Panc1 (cell line): ENCODE measurements around the gene SUV39H1. TPM values are rescaled to one million over a fixed set of nuclear protein-coding genes. Genes with fewer than 3 reads are reported as not detected.

Experiments used
- ATAC-seq: fragments of 200-7000 bp; cut with Tn5 transposase; 2 replicates; pipeline ENCODE4 v1.9.1; 2020; ENCODE audit warnings: mild to moderate bottlenecking, moderate library complexity
- BruUV-seq: library from RNA; stranded (reverse); fragments of 400-500 nt; replicated peaks from 2 replicates; lab custom pipeline; 2021; lab: Mats Ljungman, UMichigan
- CTCF ChIA-PET: fragments of 300-600 bp; sonication (Branson Sonifier 250); formaldehyde crosslinking; loops from one replicate; lab custom pipeline; 2022; ENCODE audit warnings: antibody characterized with exemption; lab: Charles Lee
- POLR2A ChIA-PET: fragments of 300-600 bp; sonication (Branson Sonifier 250); formaldehyde crosslinking; loops from one replicate; lab custom pipeline; 2022; ENCODE audit warnings: antibody characterized with exemption; lab: Charles Lee
- DNase-seq: peaks from one replicate; pipeline ENCODE4 v3.0.0-alpha.2; 2010; ENCODE audit warnings: low read depth, low spot score
- H3K27ac ChIP-seq: 2 replicates; pipeline ENCODE4 v1.5.1; 2011; ENCODE audit warnings: mild to moderate bottlenecking, low read length, inconsistent platforms
- H3K27me3 ChIP-seq: fragments of 200-500 bp; sonication (Bioruptor generic); 2 replicates; pipeline ENCODE4 v1.6.0; 2014; ENCODE audit warnings: low read length, inconsistent platforms; ENCODE audit not compliant: control insufficient read depth, insufficient read depth
- H3K36me3 ChIP-seq: fragments of 200-500 bp; sonication (Bioruptor generic); 2 replicates; pipeline ENCODE4 v1.5.1; 2014; ENCODE audit warnings: inconsistent platforms, mild to moderate bottlenecking, low read length, moderate library complexity; ENCODE audit not compliant: control insufficient read depth, insufficient read depth
- H3K4me1 ChIP-seq: 2 replicates; pipeline ENCODE4 v1.5.1; 2011; ENCODE audit warnings: inconsistent platforms, mild to moderate bottlenecking, low read length, moderate library complexity; ENCODE audit not compliant: control insufficient read depth, insufficient read depth
- H3K4me3 ChIP-seq, 2 experiments: 2 replicates each; pipeline ENCODE4 v1.5.1; 2011 to 2012; ENCODE audit warnings: low read depth in 2 of 2, low read length in 2 of 2, mild to moderate bottlenecking in 2 of 2, inconsistent platforms in 1 of 2, moderate library complexity in 1 of 2
- H3K9me3 ChIP-seq: fragments of 200-500 bp; sonication (Bioruptor generic); 2 replicates; pipeline ENCODE4 v1.5.1; 2014; ENCODE audit warnings: low read depth, mild to moderate bottlenecking, inconsistent platforms, low read length, moderate library complexity; ENCODE audit not compliant: control insufficient read depth, insufficient read depth
- POLR2AphosphoS5 ChIP-seq: IDR thresholded peaks from 2 replicates; pipeline ENCODE4 v1.6.1; 2012; ENCODE audit warnings: mild to moderate bottlenecking, low read depth, low read length, moderate library complexity
- SIN3A ChIP-seq: IDR thresholded peaks from 2 replicates; pipeline ENCODE4 v1.6.1; 2012; ENCODE audit warnings: low read depth, mild to moderate bottlenecking, low read length, moderate library complexity, borderline replicate concordance; ENCODE audit not compliant: insufficient read depth
- TCF7L2 ChIP-seq: IDR thresholded peaks from 2 replicates; pipeline ENCODE4 v1.6.1; 2011; ENCODE audit warnings: mild to moderate bottlenecking, low read depth, low read length, inconsistent platforms
- in situ Hi-C: cut with HindIII; loops from 2 replicates; pipeline ENCODE4 v1.10.0; 2016; ENCODE audit warnings: low sequenced_read_pairs, low pct_unique_long_range_greater_than_20kb
- intact Hi-C: fragments of 100-400 bp; cut with micrococcal nuclease; formaldehyde crosslinking; loops from one replicate; pipeline ENCODE4 v1.10.0; 2022; ENCODE audit not compliant: unreplicated experiment
- total RNA-seq: library from RNA; stranded (reverse); gene quantifications from one replicate; pipeline ENCODE4 v1.2.1, GENCODE V29; 2021; ENCODE audit not compliant: unreplicated experiment
- TF ChIP-seq, protein P1 (sequence below), 2 experiments: IDR thresholded peaks; 2 replicates each; pipeline ENCODE4 v1.6.1; 2011 to 2012; ENCODE audit warnings: low read depth in 2 of 2, control low read depth in 1 of 2, low read length in 1 of 2, mild to moderate bottlenecking in 1 of 2, moderate library complexity in 1 of 2; ENCODE audit not compliant: insufficient read depth in 1 of 2
- TF ChIP-seq, protein P2 (sequence below): fragments of 450-650 bp; IDR thresholded peaks from 2 replicates; pipeline ENCODE4 v1.5.1; 2017; ENCODE audit warnings: mild to moderate bottlenecking

SUV39H1 gene
- total RNA-seq, 1 experiment from 2014 or later, result 25.6 TPM

GRCh38 chrX:48741834-48742233 is 45.3 kb downstream of the SUV39H1 start:
- ChIA-PET POLR2A (no interaction called here), CTCF (no interaction called here)
- BruUV-seq, result no TSS peak
- Histone ChIP-seq H3K9me3 (no peaks in the 10 kb centered on the region), H3K4me3 (no peak overlapping the region), H3K27ac (no peak overlapping the region), H3K27me3 (no peaks in the 10 kb centered on the region), H3K36me3 (no peaks in the 10 kb centered on the region), H3K4me1 (no peaks in the 10 kb centered on the region; the same call in none of the 2 replicates)
- DNase-seq (no peak), ATAC-seq (no peak)
- intact Hi-C loops (no loop called here), in situ Hi-C loops (no loop called here)
- TF ChIP-seq SIN3A, result no peak
- TF ChIP-seq, protein P1, sequence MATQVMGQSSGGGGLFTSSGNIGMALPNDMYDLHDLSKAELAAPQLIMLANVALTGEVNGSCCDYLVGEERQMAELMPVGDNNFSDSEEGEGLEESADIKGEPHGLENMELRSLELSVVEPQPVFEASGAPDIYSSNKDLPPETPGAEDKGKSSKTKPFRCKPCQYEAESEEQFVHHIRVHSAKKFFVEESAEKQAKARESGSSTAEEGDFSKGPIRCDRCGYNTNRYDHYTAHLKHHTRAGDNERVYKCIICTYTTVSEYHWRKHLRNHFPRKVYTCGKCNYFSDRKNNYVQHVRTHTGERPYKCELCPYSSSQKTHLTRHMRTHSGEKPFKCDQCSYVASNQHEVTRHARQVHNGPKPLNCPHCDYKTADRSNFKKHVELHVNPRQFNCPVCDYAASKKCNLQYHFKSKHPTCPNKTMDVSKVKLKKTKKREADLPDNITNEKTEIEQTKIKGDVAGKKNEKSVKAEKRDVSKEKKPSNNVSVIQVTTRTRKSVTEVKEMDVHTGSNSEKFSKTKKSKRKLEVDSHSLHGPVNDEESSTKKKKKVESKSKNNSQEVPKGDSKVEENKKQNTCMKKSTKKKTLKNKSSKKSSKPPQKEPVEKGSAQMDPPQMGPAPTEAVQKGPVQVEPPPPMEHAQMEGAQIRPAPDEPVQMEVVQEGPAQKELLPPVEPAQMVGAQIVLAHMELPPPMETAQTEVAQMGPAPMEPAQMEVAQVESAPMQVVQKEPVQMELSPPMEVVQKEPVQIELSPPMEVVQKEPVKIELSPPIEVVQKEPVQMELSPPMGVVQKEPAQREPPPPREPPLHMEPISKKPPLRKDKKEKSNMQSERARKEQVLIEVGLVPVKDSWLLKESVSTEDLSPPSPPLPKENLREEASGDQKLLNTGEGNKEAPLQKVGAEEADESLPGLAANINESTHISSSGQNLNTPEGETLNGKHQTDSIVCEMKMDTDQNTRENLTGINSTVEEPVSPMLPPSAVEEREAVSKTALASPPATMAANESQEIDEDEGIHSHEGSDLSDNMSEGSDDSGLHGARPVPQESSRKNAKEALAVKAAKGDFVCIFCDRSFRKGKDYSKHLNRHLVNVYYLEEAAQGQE (IDR thresholded peaks at IDR 0.05; ENCODE audit: insufficient read depth in 1 of 2, low read depth in 2 of 2, low read length in 1 of 2), result no peak
- TF ChIP-seq, protein P2, sequence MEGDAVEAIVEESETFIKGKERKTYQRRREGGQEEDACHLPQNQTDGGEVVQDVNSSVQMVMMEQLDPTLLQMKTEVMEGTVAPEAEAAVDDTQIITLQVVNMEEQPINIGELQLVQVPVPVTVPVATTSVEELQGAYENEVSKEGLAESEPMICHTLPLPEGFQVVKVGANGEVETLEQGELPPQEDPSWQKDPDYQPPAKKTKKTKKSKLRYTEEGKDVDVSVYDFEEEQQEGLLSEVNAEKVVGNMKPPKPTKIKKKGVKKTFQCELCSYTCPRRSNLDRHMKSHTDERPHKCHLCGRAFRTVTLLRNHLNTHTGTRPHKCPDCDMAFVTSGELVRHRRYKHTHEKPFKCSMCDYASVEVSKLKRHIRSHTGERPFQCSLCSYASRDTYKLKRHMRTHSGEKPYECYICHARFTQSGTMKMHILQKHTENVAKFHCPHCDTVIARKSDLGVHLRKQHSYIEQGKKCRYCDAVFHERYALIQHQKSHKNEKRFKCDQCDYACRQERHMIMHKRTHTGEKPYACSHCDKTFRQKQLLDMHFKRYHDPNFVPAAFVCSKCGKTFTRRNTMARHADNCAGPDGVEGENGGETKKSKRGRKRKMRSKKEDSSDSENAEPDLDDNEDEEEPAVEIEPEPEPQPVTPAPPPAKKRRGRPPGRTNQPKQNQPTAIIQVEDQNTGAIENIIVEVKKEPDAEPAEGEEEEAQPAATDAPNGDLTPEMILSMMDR, result no peak

DNA sequence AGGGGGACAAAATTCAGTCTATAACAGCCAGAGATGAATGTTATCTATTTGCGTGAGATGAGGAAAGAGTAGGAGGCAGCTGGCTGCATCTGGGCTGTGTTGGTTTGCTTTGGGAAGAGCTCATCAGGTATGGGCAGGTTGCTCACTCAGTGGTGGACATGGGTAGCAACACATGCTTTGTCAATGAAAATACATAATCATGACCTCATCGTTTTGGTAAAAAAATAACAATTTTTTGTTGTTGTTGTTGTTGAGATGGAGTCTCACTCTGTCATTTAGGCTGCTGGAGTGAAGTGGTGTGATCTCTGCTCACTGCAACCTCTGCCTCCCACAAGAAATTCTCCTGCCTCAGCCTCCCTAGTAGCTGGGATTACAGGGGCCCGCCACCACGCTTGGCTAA is 48.7 kb downstream of the SUV39H1 start:
- Histone ChIP-seq H3K9me3 (no peaks in the 10 kb centered on the region), H3K36me3 (no peaks in the 10 kb centered on the region), H3K4me3 (no peak overlapping the region), H3K27me3 (no peaks in the 10 kb centered on the region), H3K27ac (no peak overlapping the region), H3K4me1 (no peaks in the 10 kb centered on the region)
- BruUV-seq, result no TSS peak
- ChIA-PET CTCF (no interaction called here), POLR2A (no interaction called here)
- intact Hi-C loops (no loop called here), in situ Hi-C loops (no loop called here)
- TF ChIP-seq, protein P1 (IDR thresholded peaks at IDR 0.05; ENCODE audit: insufficient read depth in 1 of 2, low read depth in 2 of 2, low read length in 1 of 2), result no peak
- TF ChIP-seq, protein P2, result no peak
- TF ChIP-seq TCF7L2 (no peak), SIN3A (no peak), POLR2AphosphoS5 (no peak)
- DNase-seq, result no peak
- ATAC-seq, result no peak
